ENCODE results near the gene PBRM1.

The PBRM1 gene

DNA sequence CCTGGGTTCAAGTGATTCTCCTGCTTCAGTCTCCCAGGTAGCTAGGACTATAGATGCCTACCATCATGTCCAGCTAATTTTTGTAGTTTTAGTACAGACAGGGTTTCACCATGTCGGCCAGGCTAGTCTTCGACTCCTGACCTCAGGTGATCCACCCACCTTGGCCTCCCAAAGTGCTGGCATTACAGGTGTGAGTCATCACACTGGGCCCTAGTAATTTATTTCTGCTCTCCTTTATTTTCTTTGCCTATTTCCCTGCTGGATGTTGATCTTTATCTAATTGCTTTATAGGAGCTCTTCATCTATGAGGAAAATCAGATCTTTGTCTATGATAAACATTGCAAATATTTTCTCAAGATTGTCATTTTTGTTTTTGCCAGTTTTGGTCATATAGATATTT is 117.6 kb downstream of the PBRM1 start:
- Mint-ChIP-seq H3K9me3 (no peaks in the 10 kb centered on the region), H3K4me1 (ENCODE audit: low read depth in 2 of 2) (peaks cover 0 to 5% of the 10 kb centered on the region in 2 donors), H3K4me3 (no peak overlapping the region), H3K36me3 (ENCODE audit: insufficient read depth) (peaks cover 39% of the 10 kb centered on the region), H3K27ac (peak overlapping the region in 1 of 2 donors; percentile 9), H3K27me3 (no peaks in the 10 kb centered on the region)
- DNase-seq (no peak), ATAC-seq (replicated peaks) (no peak)

DNA sequence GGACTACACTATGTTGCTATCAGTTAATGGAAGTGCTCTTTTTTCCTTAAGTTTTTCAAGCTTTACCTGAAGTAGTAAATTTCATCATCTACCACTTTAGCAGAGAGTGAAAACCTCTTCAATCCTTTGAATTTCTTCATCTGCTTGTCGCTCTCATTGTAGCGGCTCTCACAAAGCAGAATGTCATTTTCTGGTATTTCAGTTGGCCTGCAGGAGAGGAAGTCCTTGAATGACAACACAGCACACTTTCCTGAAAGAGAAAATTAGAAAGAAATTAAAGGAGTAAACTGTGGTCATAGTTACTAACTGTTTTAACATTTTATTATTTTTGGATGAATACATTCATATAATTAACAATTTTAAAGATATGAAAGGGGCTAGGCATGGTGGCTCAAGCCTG is 121.7 kb downstream of the PBRM1 start:
- ATAC-seq (replicated peaks) (no peak), DNase-seq (no peak)
- no peak overlapping the region for H3K27ac Mint-ChIP-seq
- no peak overlapping the region for H3K4me3 Mint-ChIP-seq
- peaks cover 55% of the 10 kb centered on the region for H3K36me3 Mint-ChIP-seq (ENCODE audit: insufficient read depth)
- H3K9me3 Mint-ChIP-seq = no peaks in the 10 kb centered on the region
- no peaks in the 10 kb centered on the region for H3K27me3 Mint-ChIP-seq
- peaks cover 0 to 5% of the 10 kb centered on the region in 2 donors for H3K4me1 Mint-ChIP-seq (ENCODE audit: low read depth in 2 of 2)

DNA sequence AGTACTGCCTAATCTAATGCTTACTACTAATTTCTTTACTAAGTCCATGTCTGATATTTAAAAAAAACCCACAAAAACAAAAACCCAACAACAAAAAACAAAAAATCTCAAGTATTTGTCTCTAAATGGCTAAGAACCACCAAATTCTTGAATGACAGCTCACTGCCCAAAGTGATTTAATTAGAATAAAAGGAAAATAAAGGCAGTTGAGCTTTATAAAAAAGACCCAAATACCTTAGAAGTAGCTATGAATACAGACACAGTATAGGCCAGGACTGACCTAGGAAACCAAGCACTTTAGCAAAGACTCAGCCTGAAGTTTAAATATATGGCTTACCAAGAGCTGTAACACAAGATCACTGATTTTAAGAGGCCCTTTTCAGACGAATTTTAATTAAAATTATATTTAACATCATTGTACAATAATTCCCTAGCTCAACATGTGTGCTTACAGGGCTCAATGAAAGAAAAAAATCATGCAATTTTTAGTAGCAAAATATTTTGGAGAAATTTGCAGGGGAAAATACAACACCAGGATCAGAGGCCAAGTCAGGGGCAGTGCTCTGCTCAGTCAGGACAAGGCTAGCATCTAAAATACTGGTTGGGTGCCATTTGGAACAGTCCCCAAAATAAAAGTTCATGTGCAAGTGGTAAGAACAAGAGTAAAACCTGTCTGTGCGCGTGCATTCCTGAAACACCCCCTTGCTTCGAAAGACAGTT is 124.5 kb downstream of the PBRM1 start:
- no peak for DNase-seq
- Mint-ChIP-seq H3K9me3 (no peaks in the 10 kb centered on the region), H3K36me3 (ENCODE audit: insufficient read depth) (peaks cover 53% of the 10 kb centered on the region), H3K4me3 (no peak overlapping the region), H3K27ac (no peak overlapping the region), H3K27me3 (no peaks in the 10 kb centered on the region), H3K4me1 (ENCODE audit: low read depth in 2 of 2) (peaks cover 1 to 3% of the 10 kb centered on the region in 2 donors)
- ATAC-seq (replicated peaks) = no peak

DNA sequence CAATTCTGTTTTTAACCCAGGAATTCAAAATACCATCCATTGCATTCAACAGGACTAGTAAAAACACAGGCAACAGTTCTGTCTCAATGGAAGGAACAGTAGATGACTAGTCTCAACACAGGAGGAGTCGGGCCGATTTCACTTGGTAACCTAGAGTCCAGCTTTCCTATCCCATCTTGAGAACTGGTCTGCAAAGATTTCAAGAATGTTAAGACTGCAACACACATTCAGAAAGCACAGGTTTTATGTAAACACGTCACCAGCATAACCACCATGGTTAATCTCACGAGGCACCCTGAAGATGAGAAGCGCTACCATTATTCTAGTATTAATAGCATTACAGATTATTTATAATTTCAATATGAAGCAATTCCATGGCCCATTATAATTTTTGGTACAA is 127.3 kb downstream of the PBRM1 start:
- H3K27me3 Mint-ChIP-seq = no peaks in the 10 kb centered on the region
- H3K4me1 Mint-ChIP-seq (ENCODE audit: low read depth in 2 of 2) = peaks cover 1 to 3% of the 10 kb centered on the region in 2 donors
- ATAC-seq (replicated peaks) = no peak
- no peak overlapping the region for H3K27ac Mint-ChIP-seq
- H3K9me3 Mint-ChIP-seq = no peaks in the 10 kb centered on the region
- no peak for DNase-seq
- H3K36me3 Mint-ChIP-seq (ENCODE audit: insufficient read depth) = peaks cover 56% of the 10 kb centered on the region
- no peak overlapping the region for H3K4me3 Mint-ChIP-seq

DNA sequence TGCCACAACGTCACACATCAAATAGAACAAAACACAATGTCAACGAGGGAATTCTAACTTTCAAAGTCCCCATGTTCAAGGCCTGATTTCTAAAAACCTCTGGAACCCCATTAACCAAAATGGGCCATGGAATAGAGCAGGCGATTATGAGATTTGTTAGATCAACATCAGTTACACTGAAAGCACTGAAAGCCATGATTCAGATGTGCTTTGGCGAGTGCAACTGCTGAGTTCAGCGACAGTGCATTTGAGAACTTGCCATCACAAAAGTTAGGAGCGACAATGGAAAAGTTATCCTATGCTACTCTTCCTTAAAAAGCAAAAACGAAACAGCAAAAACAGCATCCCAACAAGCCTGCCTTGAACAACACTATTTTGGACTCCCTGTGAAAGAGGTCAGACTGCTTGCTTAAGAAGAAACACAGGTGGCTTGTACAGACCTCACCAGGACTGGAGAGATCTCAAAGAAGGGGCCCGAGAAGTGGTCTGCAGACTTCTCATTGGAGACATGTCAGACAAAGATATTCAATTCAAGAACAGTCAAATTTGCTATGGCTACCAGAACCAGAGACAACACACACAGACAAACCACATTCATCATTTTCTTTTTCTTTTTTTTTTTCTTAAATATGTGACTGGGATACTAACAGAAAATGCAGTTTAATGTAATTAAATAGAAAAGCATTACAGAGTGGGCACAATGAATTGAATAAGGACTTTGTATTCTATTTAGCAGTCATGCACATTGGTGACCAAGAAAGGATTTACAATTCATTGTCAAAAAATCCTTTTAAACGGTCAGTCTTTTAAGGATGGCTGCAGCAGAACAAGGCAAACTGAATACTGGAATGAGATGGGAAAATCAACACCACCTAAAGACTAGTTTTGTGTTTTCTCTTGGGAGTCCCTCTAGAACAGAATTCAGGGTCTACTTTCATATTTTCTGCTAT is 128.4 kb downstream of the PBRM1 start:
- no peak for ATAC-seq (replicated peaks)
- Mint-ChIP-seq H3K36me3 (ENCODE audit: insufficient read depth) (peaks cover 50% of the 10 kb centered on the region), H3K4me3 (no peak overlapping the region), H3K4me1 (ENCODE audit: low read depth in 2 of 2) (peaks cover 1 to 3% of the 10 kb centered on the region in 2 donors), H3K9me3 (no peaks in the 10 kb centered on the region), H3K27ac (peak overlapping the region in 1 of 2 donors; percentile 68), H3K27me3 (no peaks in the 10 kb centered on the region)
- DNase-seq = no peak

DNA sequence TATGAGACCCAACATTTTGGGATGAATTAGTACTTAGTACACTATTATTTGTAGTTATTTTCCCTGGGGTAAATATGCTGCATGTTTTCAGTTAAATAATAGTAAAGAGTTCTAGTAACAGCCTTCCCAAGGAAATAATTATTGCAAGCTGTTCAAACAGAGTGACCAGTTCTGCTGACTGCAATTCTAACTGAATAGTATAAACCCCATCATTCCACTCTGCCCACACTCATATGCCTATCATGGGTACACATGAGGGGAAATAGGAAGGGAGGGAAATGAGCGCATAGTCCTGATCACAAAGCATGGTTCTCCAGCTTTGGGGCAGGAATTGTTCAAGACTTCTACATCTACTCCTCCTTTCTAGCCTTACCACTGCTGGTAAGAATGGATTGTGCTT is 130.7 kb downstream of the PBRM1 start:
- Mint-ChIP-seq H3K36me3 (ENCODE audit: insufficient read depth) (peaks cover 45% of the 10 kb centered on the region), H3K4me1 (ENCODE audit: low read depth in 2 of 2) (peaks cover 1 to 3% of the 10 kb centered on the region in 2 donors), H3K9me3 (no peaks in the 10 kb centered on the region), H3K27me3 (no peaks in the 10 kb centered on the region), H3K27ac (peak overlapping the region in 1 of 2 donors; percentile 49), H3K4me3 (no peak overlapping the region)
- ATAC-seq (replicated peaks) = no peak
- DNase-seq = no peak

DNA sequence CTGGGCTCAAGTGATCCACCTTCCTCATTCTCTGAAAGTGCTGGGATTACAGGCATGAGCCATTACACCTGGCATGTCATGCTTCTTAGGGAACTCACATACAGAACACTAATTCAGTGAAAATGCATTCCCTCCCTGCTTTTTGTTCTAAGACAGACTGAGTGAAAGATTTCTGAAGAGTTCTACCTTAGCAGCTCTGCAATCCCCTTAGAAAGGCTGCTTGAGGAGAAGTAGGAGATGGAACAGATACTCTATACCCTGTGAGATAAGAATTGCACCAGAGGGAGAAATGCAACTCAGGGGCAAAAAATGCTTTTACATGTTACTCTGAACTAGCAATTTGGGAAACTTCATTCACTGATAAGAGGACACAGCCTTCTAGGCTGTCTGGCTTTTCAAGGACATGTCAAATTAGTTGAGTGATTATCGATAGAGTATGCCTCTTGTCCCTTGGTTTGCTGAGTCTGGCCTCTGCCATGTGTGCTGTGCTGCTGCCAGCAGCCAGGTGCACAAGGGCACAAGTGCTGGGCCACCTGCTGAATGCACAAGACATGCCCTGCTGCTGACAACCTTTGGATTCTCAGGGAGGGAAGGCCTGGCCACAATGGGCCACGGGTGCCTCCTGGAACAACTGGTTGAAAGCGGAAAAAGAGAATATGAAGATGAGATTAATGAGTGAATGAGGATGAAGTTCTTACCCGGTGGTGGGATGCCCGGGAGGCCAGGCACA is 131.5 kb downstream of the PBRM1 start:
- Mint-ChIP-seq H3K4me1 (ENCODE audit: low read depth in 2 of 2) (peaks cover 1 to 3% of the 10 kb centered on the region in 2 donors), H3K27me3 (no peaks in the 10 kb centered on the region), H3K9me3 (no peaks in the 10 kb centered on the region), H3K4me3 (no peak overlapping the region), H3K36me3 (ENCODE audit: insufficient read depth) (peaks cover 45% of the 10 kb centered on the region), H3K27ac (peak overlapping the region in 1 of 2 donors; percentile 46)
- DNase-seq (no peak), ATAC-seq (replicated peaks) (no peak)

DNA sequence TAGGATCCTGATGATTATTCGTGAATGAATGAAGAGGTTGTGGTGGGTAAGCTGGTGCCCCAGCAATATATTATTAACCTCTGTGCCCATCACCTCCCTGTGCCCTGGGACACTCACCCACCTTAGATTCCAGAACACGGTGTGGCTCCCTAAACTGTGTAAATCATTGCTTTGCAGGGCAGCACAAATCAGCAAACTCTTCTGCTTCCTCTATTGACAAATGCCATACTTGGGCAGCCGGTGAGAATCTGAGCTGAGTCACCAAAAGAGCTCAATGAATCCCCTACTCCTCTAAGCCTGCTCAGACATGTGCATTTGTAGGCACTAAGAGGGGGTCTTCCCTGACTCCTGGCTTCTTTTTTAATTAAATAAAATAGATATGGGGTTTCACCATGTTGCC is 133.6 kb downstream of the PBRM1 start:
- Mint-ChIP-seq H3K27me3 (no peaks in the 10 kb centered on the region), H3K4me1 (ENCODE audit: low read depth in 2 of 2) (no peaks in the 10 kb centered on the region), H3K36me3 (ENCODE audit: insufficient read depth) (peaks cover 43% of the 10 kb centered on the region), H3K9me3 (no peaks in the 10 kb centered on the region), H3K4me3 (no peak overlapping the region), H3K27ac (no peak overlapping the region)
- DNase-seq (no peak), ATAC-seq (replicated peaks) (no peak)

DNA sequence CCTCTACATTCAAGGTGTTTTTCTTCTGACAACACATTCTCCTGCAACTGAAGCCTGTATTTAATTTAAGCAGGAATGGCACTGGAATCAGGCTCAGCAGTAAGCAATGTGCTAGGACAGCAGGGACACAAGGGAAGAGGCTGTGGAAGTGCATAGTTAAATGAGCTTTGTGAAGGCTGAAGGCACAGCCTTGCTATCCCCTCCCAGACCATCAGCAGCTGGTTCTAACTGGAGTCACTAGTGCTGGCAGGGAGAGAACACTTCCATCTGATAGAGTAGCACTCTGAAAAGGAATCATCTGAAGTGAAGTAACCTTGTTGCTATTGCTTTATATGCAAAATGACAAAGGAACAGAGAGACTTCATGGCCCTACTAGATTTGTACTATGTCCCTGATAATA is 134.6 kb downstream of the PBRM1 start:
- H3K27ac Mint-ChIP-seq = peak overlapping the region in 1 of 2 donors; percentile 79
- H3K36me3 Mint-ChIP-seq (ENCODE audit: insufficient read depth) = peaks cover 43% of the 10 kb centered on the region
- H3K4me1 Mint-ChIP-seq (ENCODE audit: low read depth in 2 of 2) = no peaks in the 10 kb centered on the region
- no peak for ATAC-seq (replicated peaks)
- DNase-seq = no peak
- no peaks in the 10 kb centered on the region for H3K27me3 Mint-ChIP-seq
- no peaks in the 10 kb centered on the region for H3K9me3 Mint-ChIP-seq
- no peak overlapping the region for H3K4me3 Mint-ChIP-seq

DNA sequence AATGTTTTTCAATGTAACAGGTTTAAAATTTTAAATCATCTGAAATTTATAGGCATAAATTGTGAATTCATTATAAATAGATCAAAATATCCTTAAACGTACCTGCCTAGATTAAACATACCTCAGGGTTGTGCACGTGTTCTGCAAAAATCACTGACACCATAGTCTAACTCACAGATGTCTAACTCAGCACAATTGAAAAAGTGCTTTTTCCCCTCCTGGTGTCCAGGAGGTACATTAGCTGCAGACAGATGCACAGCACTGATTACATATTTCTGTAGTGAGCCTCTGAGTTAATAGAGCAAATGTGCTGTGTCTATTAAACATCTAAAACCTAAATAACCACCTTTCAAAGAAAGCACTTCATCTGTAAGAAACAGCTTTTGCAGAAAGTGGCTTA is 138.6 kb downstream of the PBRM1 start:
- ATAC-seq (replicated peaks) (no peak), DNase-seq (no peak)
- peaks cover 31% of the 10 kb centered on the region for H3K36me3 Mint-ChIP-seq (ENCODE audit: insufficient read depth)
- no peaks in the 10 kb centered on the region for H3K27me3 Mint-ChIP-seq
- no peaks in the 10 kb centered on the region for H3K9me3 Mint-ChIP-seq
- H3K27ac Mint-ChIP-seq = no peak overlapping the region
- H3K4me1 Mint-ChIP-seq (ENCODE audit: low read depth in 2 of 2) = peaks cover 0 to 4% of the 10 kb centered on the region in 2 donors
- no peak overlapping the region for H3K4me3 Mint-ChIP-seq

DNA sequence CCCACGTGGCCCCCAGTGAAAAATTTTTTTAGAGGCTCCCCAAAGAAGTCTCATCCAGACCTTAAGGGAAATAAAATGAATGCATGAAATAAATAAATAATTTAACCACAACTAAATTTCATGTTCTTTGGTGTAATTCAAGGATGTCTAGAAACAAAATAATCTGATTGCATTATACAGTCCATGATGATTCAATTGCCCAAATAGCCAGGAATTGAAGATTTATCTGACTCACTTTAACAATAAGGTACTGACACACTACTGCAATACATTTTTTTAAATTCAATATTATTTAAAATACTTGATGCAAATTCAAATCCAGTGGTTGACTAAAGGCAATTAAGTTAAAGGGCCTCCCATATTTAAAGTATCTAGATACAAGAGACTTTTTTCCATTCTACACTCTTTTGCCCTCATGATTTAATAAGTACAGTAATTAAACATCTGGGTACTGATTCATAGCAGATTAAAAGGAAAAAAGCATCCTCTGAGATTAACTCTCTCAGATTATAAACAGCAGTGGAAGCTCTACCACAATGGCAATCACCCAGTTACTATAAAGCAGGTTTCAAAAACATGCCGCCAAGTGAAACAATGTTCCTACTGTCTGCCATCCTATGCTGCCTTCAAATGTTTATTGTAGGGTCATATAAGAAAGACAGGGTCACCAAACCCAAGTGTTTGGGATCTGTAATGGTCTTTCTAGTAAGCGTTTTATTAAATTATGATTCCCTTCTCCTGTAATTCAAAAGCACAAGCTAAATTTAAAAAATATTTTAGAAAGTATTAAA is 139.4 kb downstream of the PBRM1 start:
- Mint-ChIP-seq H3K27ac (peak overlapping the region; percentile 65 to 79), H3K4me3 (no peak overlapping the region), H3K36me3 (ENCODE audit: insufficient read depth) (peaks cover 31% of the 10 kb centered on the region), H3K9me3 (no peaks in the 10 kb centered on the region), H3K27me3 (no peaks in the 10 kb centered on the region), H3K4me1 (ENCODE audit: low read depth in 2 of 2) (peaks cover 0 to 4% of the 10 kb centered on the region in 2 donors)
- ATAC-seq (replicated peaks) (no peak), DNase-seq (no peak)

DNA sequence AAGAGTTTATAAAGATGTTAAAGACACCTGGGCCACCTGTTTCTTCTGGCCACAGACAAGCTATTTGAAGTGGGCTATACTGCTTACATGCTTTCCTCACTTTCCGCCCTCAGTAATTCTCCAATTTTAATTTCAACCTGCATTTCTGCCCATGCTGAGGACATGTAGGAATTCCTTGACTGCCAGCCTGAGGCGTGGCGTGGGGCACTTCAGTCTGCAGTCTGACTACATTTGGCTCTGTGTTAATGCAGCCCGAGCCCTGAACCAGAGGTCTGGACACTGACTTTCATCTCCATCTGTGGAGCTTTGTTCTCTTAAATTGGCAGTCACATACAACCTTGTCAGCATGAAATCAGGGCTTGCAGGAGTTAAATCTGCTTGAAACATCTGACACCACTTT is 140.8 kb downstream of the PBRM1 start:
- peak overlapping the region; percentile 65 to 79 for H3K27ac Mint-ChIP-seq

DNA sequence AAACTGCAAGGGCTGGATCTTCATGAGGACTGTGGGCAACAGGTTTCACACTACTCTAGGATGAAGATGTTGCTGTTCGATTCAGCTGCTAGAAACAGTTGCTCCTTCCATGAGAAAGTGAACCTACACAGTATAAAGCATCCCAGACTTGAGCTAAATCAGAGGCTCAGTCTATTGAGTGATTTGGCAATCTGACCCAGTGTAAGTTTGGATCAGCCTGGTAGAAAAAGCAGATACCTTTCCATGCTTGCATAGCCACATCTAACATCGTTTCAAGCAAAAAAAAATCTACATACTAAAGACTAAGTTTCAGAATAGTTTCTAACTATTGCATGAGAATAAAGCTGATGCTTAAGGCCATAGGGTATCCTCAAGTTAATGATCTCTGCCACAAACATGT is 144.7 kb downstream of the PBRM1 start:
- Mint-ChIP-seq H3K27me3 (no peaks in the 10 kb centered on the region), H3K4me1 (ENCODE audit: low read depth in 2 of 2) (peaks cover 31 to 33% of the 10 kb centered on the region in 2 donors), H3K4me3 (no peak overlapping the region), H3K27ac (no peak overlapping the region), H3K36me3 (ENCODE audit: insufficient read depth) (peaks cover 30% of the 10 kb centered on the region), H3K9me3 (no peaks in the 10 kb centered on the region)
- no peak for ATAC-seq (replicated peaks)
- DNase-seq = no peak

More for the DNA sequence above, 140.8 kb downstream of the PBRM1 start:
- ATAC-seq (replicated peaks) (no peak), DNase-seq (no peak)
- Mint-ChIP-seq H3K4me3 (no peak overlapping the region), H3K36me3 (ENCODE audit: insufficient read depth) (peaks cover 30% of the 10 kb centered on the region), H3K4me1 (ENCODE audit: low read depth in 2 of 2) (peaks cover under 1 to 5% of the 10 kb centered on the region in 2 donors), H3K9me3 (no peaks in the 10 kb centered on the region), H3K27me3 (no peaks in the 10 kb centered on the region)

All from effector memory CD8-positive, alpha-beta T cell (primary cell).